Left cardiac atrium (tissue), 4 donors: ENCODE results near the gene IMMP2L. TPM values are rescaled to one million over a fixed set of nuclear protein-coding genes. Genes with fewer than 3 reads are reported as not detected.
A peak's percentile ranks its signal among the peaks of the same experiment; 100 is the strongest.

Source experiments
- ATAC-seq, 2 donors: fragments of 200-7000 bp; cut with Tn5 transposase; one replicate each; pipeline ENCODE4 v1.9.1; 2020; ENCODE audit warnings: mild to moderate bottlenecking in 2 of 2, moderate library complexity in 2 of 2
- DNase-seq: peaks from one replicate; pipeline ENCODE4 v3.0.0-alpha.2; 2020
- intact Hi-C, 2 donors: fragments of 100-400 bp; cut with DNase I; formaldehyde crosslinking; loops; one replicate each; pipeline versions ENCODE4 v1.14.1 to v1.15.1; 2022 to 2023
- total RNA-seq, 2 donors: library from RNA; stranded (reverse); fragmentation: NEBNext Ultra II Directional; extraction: Animal tissue kit (Norgen Biotek cat#: 25700); gene quantifications; one replicate each; pipeline ENCODE4 v1.2.1, GENCODE V29; 2021
- donor health status: DM: no; HTN: yes; CAD: no.
- donor health status: DM: no; HTN: yes; CAD: no; lungs with severe emphysema.
- donor health status: DM: yes; HTN: yes; CAD: no.
- donor health status: Dilated cardiomyopathy.

The IMMP2L gene
- total RNA-seq, 2 donors from 2014 or later: 9.9 to 11.6 TPM

GRCh38 chr7:111202321-111202720 is 360.0 kb downstream of the IMMP2L start:
- intact Hi-C loops: no loop called here
- ATAC-seq (no peak), DNase-seq (no peak)

GRCh38 chr7:111199643-111200042 is 362.6 kb downstream of the IMMP2L start:
- ATAC-seq (no peak), DNase-seq (no peak)
- intact Hi-C loops: no loop called here

GRCh38 chr7:111198255-111198654 is 364.0 kb downstream of the IMMP2L start:
- intact Hi-C loops: no loop called here
- no peak for ATAC-seq
- DNase-seq: no peak

- ATAC-seq: no peak
- intact Hi-C loops: no loop called here
- DNase-seq: no peak
These were observed 365.6 kb downstream of the IMMP2L start for GRCh38 chr7:111196655-111197054.

DNA sequence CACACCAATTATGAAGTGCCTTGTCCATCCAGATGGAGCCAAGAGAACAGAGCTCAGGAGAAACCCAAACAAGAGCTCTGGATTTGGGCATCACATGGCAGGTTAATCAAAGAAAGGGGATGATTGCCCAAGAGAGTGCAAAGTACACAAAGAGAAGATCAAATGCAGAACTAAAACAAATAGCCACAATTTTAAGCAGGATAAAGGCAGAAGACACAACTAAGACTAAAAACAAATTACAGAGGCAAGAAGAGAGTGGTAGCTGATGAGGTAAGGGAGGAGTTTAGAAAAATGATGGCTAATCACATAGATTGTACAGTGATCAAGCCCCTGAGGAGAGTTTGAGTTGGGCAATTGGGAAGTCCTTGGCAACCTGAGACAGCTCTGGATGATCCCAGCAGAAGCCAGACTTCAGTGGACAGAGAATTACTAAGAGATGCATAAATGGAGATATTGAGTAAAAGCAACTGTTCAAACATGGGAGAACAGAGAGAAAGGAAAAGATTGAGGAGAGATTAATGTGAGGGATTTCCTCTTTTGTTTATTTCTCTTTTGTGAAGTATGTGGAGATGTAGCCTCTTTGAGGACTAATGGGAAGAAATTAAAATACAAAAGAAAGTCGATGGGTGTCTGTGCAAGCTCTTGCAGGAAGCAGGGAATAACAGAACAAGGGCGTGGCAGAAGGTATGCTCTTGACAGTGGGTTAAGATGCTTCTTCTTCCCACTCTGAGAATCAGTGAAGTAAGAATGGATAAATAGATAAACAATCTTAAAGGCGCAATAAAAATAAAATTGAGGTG is 369.5 kb downstream of the IMMP2L start:
- no peak for ATAC-seq
- intact Hi-C loops: no loop called here
- no peak for DNase-seq

DNA sequence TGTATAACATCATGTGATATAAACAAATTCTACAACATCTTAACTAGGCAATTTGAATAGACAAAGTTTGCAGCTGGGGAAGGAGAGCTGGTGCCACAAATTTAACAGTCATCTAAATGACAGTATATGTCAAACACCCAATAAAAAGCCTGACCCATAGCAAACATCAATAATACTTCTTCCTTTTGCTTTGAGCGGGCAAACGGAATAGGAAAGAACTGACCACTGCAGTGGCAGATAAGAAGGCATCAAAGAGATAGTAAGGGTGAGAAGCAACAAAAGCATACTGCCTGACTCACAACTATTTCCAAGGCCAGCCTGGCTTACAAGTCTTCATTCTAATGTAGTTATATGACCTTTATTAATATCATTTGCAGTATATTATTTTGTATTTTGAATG is 371.5 kb downstream of the IMMP2L start:
- no peak for DNase-seq
- intact Hi-C loops: no loop called here
- no peak for ATAC-seq

- intact Hi-C loops: no loop called here
- DNase-seq (no peak), ATAC-seq (no peak)
These were observed 377.3 kb downstream of the IMMP2L start for GRCh38 chr7:111184987-111185386.

DNA sequence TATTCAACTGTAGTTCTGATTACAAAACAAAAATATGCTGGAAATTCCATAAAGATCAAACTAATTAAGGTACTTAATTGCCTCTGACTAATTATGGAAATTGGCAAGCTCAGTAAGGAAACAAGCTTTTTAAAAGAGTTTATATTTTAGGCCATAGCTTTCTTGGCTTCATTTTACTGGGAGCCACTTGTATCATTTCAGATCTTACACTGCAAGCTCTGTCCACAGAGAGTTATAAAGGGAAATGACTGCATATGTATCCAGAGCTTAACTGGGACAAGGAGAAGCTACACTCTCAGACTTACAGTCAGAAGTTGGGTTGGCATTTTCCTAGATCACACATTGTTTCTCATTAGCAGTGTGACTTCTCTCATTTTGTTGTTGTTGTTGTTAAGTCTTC is 379.0 kb downstream of the IMMP2L start:
- intact Hi-C loops: no loop called here
- ATAC-seq (no peak), DNase-seq (no peak)

- no peak for ATAC-seq
- intact Hi-C loops: no loop called here
These were observed 382.0 kb downstream of the IMMP2L start for GRCh38 chr7:111180338-111180737.

GRCh38 chr7:111175908-111176441 is 386.3 kb downstream of the IMMP2L start:
- ATAC-seq (no peak), DNase-seq (no peak)
- intact Hi-C loops: no loop called here

More at GRCh38 chr7:111180338-111180737, 382.0 kb downstream of the IMMP2L start:
- DNase-seq: no peak

GRCh38 chr7:111174510-111174909 is 387.8 kb downstream of the IMMP2L start:
- ATAC-seq: no peak
- DNase-seq: no peak
- intact Hi-C loops: no loop called here

DNA sequence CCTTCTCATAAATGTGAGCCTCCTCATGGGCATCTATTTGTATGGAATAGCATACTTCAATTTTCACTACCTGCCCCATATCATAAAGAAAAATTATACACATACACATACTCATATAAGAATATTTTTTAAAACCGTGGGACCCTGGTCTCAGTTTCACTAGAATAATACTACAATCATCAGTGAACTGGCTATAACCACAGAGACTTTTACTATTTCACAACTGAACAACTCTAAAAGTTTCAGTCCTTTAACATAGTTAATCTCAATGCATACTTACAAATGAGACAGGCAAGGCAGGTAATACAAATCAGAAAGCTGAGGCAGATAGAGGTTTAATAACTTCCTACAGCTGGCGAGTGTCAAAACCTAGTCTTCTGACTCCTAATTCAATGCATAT is 388.3 kb downstream of the IMMP2L start:
- no peak for ATAC-seq
- no peak for DNase-seq
- intact Hi-C loops: no loop called here

DNA sequence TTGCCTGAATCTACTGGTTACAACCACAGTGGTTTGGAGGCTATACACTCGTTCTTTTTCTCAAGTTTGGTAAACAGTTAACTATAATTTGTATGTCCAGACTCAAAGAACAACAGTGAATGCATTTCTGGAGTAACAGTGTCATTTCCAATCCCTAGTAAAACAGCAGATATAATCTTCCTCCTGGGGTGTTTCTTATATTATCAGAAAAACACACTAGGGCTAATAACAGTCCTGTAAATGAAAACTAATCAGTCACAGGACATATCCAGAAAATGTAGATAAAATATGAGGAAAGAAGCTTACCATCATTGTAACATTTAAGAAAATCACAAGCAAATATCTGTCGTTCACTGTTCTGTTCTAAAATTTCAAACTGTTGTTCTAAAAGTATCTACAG is 388.8 kb downstream of the IMMP2L start:
- intact Hi-C loops: no loop called here
- DNase-seq: no peak
- ATAC-seq: no peak

DNA sequence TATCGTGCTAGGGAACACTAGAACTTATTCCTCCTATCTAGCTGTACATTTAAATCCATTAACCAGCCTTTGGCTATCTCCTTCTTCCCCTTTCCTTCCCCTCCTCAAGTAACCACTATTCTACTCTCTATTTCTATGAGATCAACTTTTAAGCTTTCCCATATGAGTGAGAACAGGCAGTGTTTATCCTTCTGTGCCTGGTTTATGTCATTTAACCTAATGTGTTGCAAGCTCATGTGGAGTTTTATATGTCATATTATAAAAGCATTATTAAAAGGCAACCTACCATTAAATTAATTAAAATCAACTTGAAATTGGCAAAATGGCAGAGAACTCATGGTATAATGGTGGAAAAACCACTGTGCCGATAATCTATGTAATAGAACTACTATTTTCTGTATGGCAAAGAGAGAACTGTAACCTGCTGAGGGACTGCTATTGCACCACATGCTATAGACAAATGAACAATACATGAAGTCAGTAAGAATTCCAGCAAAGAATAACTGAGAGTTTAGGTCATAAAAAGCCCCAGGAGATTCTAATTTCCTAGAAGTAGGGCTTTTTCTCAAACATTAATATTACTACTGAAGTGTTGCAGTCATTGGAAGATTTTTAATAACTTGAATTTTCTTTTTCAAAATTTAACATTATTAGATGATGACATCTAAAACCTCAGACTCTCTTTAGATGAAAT is 389.6 kb downstream of the IMMP2L start:
- DNase-seq (no peak), ATAC-seq (no peak)
- intact Hi-C loops: no loop called here

DNA sequence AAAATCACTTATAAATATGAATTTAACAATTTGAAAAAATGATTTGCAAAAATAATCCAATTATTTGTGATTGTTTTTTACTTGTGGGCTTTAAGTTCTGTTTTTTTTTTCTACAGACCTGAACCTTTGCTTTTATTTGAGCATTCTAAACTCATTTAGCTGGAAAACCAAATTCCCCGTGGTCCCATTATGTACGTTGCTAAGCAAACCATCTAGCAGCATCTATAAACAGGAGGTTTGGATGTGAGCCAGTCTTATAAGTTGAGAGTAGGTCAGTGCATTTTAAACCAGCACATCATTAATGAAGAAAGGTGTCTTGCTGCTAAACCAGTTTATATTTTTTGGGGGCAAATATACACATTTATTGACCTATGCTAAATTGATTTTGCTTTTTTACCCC is 394.1 kb downstream of the IMMP2L start:
- intact Hi-C loops: no loop called here
- no peak for DNase-seq
- no peak for ATAC-seq

DNA sequence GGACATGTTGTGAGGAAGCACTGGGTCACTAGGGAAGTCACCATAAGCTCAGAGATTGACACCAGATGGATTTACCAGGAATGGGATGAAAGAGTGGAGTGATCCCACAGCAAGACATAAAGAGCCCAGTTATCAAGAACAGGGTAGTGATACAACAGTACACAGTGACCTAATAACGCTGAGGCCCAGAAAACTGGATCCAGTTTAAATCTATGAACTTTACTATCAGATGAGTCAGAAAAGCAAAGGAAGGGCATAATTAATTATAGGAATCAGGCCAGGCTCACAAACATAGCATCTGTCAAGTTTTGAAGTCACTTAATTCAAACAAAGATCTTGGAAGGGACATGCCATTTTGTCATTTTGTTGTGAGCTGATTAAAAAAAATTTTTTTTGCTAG is 397.9 kb downstream of the IMMP2L start:
- intact Hi-C loops: no loop called here
- no peak for DNase-seq
- ATAC-seq: no peak

- intact Hi-C loops: no loop called here
- no peak for ATAC-seq
- no peak for DNase-seq
These were observed 399.6 kb downstream of the IMMP2L start for GRCh38 chr7:111162692-111163091.

GRCh38 chr7:111160297-111160696 is 402.0 kb downstream of the IMMP2L start:
- intact Hi-C loops: no loop called here
- ATAC-seq (no peak), DNase-seq (no peak)

GRCh38 chr7:111159426-111159825 is 402.9 kb downstream of the IMMP2L start:
- ATAC-seq: peak in 1 of 2 donors; percentile 31
- intact Hi-C loops: no loop called here
- no peak for DNase-seq

DNA sequence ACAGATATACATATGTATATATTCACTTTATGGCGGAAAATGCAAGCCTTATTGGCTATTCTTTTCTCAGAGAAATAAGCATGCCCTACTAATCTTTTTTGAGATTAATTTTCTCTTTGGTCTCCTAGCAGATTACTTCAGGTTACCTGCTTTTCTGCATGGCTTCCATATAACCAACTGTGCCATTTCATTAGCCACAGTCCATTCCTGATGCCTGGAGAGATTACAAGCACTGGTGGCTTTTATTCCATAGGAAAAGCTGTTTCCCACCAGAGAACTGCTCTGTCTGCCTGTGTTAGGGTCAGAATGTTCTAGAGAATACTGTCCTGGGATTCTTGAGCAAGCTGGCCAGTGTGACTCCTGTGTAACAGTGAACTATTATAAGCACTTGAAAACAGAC is 411.6 kb downstream of the IMMP2L start:
- intact Hi-C loops: no loop called here
- ATAC-seq (no peak), DNase-seq (no peak)
